B cell (primary cell): ENCODE measurements around the gene SLC44A2. TPM values are rescaled to one million over a fixed set of nuclear protein-coding genes. Genes with fewer than 3 reads are reported as not detected.

Source experiments
- ATAC-seq: fragments of 200-7000 bp; cut with Tn5 transposase; one replicate; pipeline ENCODE4 v1.10.0; 2021; ENCODE audit warnings: low read depth, mild to moderate bottlenecking, moderate number of reproducible peaks, moderate library complexity
- CTCF ChIA-PET: fragments of 350-600 bp; sonication (Branson Sonifier 250); formaldehyde crosslinking; loops from one replicate; lab custom pipeline; 2021; ENCODE audit warnings: antibody characterized with exemption, inconsistent platforms; lab: Charles Lee
- POLR2A ChIA-PET: fragments of 350-600 bp; sonication (Branson Sonifier 250); formaldehyde crosslinking; loops from one replicate; lab custom pipeline; 2021; ENCODE audit warnings: antibody characterized with exemption; lab: Charles Lee
- DNase-seq: peaks from one replicate; pipeline ENCODE4 v3.0.0; 2013
- H2AFZ ChIP-seq: 2 replicates; pipeline ENCODE4 v1.6.1; 2012; ENCODE audit warnings: mild to moderate bottlenecking, low read depth, low read length; ENCODE audit not compliant: insufficient read depth, poor library complexity, severe bottlenecking
- H3K27ac ChIP-seq, 2 donors: 1 replicate in 1 of 2; 2 replicates in 1 of 2; pipeline ENCODE4 v1.5.1; 2012 to 2013; ENCODE audit warnings: low read length in 2 of 2, mild to moderate bottlenecking in 2 of 2, moderate library complexity in 1 of 2
- H3K27me3 ChIP-seq, 4 experiments: fragments of 200-600 bp in 1 of 4; sonication (generic) in 1 of 4; replicated peaks in 1 of 4; 1 replicate in 2 of 4; 2 replicates in 2 of 4; pipeline versions ENCODE4 v1.6.1 to v1.7.0; 2013 to 2016; ENCODE audit warnings: low read length in 3 of 4, mild to moderate bottlenecking in 2 of 4, mixed read lengths in 1 of 4, moderate library complexity in 1 of 4; ENCODE audit not compliant: insufficient read depth in 4 of 4, control insufficient read depth in 3 of 4; ENCODE audit errors: control extremely low read depth in 1 of 4
- H3K36me3 ChIP-seq, 2 experiments: replicated peaks in 1 of 2; 1 replicate in 1 of 2; 2 replicates in 1 of 2; pipeline versions ENCODE4 v1.6.1 to v1.7.1; 2013; ENCODE audit warnings: low read length in 1 of 2; ENCODE audit not compliant: insufficient read depth in 2 of 2, control insufficient read depth in 1 of 2; ENCODE audit errors: control extremely low read depth in 1 of 2, extremely low read depth in 1 of 2
- H3K4me1 ChIP-seq, 2 donors: fragments of 200-600 bp in 1 of 2; sonication (generic) in 1 of 2; 1 replicate in 1 of 2; 2 replicates in 1 of 2; pipeline versions ENCODE4 v1.5.1 to v1.6.1; 2013 to 2017; ENCODE audit warnings: low read length in 2 of 2; ENCODE audit not compliant: control insufficient read depth in 2 of 2, insufficient read depth in 2 of 2
- H3K4me2 ChIP-seq: replicated peaks from 2 replicates; pipeline ENCODE3; 2012; ENCODE audit warnings: mild to moderate bottlenecking, low read depth, low read length; ENCODE audit not compliant: poor library complexity, severe bottlenecking
- H3K4me3 ChIP-seq, 5 experiments: fragments of 200-600 bp in 1 of 5; sonication (generic) in 1 of 5; 1 replicate in 3 of 5; 2 replicates in 2 of 5; pipeline versions ENCODE4 v1.5.1 to v1.7.0; 2011 to 2016; ENCODE audit warnings: low read length in 4 of 5, mild to moderate bottlenecking in 4 of 5, low read depth in 2 of 5, control low read depth in 1 of 5, moderate library complexity in 1 of 5; ENCODE audit not compliant: insufficient read depth in 1 of 5; ENCODE audit errors: control extremely low read depth in 1 of 5, extremely low read depth in 1 of 5
- H3K79me2 ChIP-seq: fragments of 200-600 bp; sonication (generic); one replicate; pipeline ENCODE4 v1.6.0; 2016; ENCODE audit warnings: low read length; ENCODE audit not compliant: control insufficient read depth, insufficient read depth
- H3K9ac ChIP-seq: fragments of 200-600 bp; sonication (generic); 2 replicates; pipeline ENCODE4 v1.6.1; 2017; ENCODE audit warnings: mild to moderate bottlenecking, low read length, moderate library complexity
- H3K9me3 ChIP-seq, 3 donors: one replicate each; pipeline versions ENCODE4 v1.6.1 to v1.7.1; 2013; ENCODE audit warnings: low read length in 2 of 3; ENCODE audit not compliant: control insufficient read depth in 2 of 3, insufficient read depth in 1 of 3; ENCODE audit errors: control extremely low read depth in 1 of 3
- H4K20me1 ChIP-seq: 2 replicates; pipeline ENCODE4 v1.6.0; 2012; ENCODE audit warnings: mild to moderate bottlenecking, low read length; ENCODE audit not compliant: insufficient read depth, control insufficient read depth, poor library complexity, severe bottlenecking
- H3K27ac Mint-ChIP-seq: one replicate; pipeline ENCODE4 v1.8.0; 2021; ENCODE audit warnings: mixed read lengths
- H3K27me3 Mint-ChIP-seq: one replicate; pipeline ENCODE4 v1.8.0; 2021; ENCODE audit warnings: mixed read lengths
- H3K4me1 Mint-ChIP-seq: one replicate; pipeline ENCODE4 v1.8.0; 2021; ENCODE audit warnings: mixed read lengths
- H3K4me3 Mint-ChIP-seq: one replicate; pipeline ENCODE4 v1.8.0; 2021; ENCODE audit warnings: mixed read lengths
- H3K9me3 Mint-ChIP-seq: one replicate; pipeline ENCODE4 v1.8.0; 2022; ENCODE audit warnings: mixed read lengths; ENCODE audit not compliant: insufficient read depth
- CTCF ChIP-seq: fragments of 200-600 bp; IDR thresholded peaks from one replicate; pipeline ENCODE4 v1.8.0; 2022; ENCODE audit warnings: antibody characterized with exemption, mild to moderate bottlenecking
- EZH2 ChIP-seq: IDR thresholded peaks from 2 replicates; pipeline ENCODE4 v1.6.1; 2012; ENCODE audit warnings: borderline replicate concordance, low read depth, mild to moderate bottlenecking, moderate library complexity, low read length; ENCODE audit not compliant: insufficient read depth, poor library complexity, severe bottlenecking
- WGBS: methylation state at CpG from one replicate; pipeline ENCODE4 v1.1.5; 2013; ENCODE audit warnings: missing lambda C conversion rate; ENCODE audit not compliant: insufficient coverage; 5-methylcytosine and 5-hydroxymethylcytosine counted together
- intact Hi-C: fragments of 100-400 bp; cut with micrococcal nuclease; formaldehyde crosslinking; loops from one replicate; pipeline ENCODE4 v1.10.0; 2022
- polyA plus RNA-seq: library from polyadenylated mRNA; depleted of rRNA; stranded (reverse); fragments of >200 nt; gene quantifications from 2 replicates; pipeline ENCODE4 v1.2.3, GENCODE V29; 2012
- total RNA-seq, 2 donors: library from RNA; stranded (reverse); fragments of 120-200 nt in 1 of 2; gene quantifications; 1 replicate in 1 of 2; 2 replicates in 1 of 2; pipeline versions ENCODE4 v1.2.3 to v1.2.4, GENCODE V29; 2013 to 2022

The SLC44A2 gene
- total and polyA plus RNA-seq, 2 donors (not counting 1 experiment from before 2014, with no cell fraction given): 245 to 369 TPM

GRCh38 chr19:10603873-10604459 is 21.4 kb upstream of the SLC44A2 start:
- H3K9ac ChIP-seq: peak overlapping the region; percentile 98
- intact Hi-C loops: loop anchor here (1.0 to 2.0 kb wide), 5 partner anchors 23 to 61 kb away; partner anchors contain the start of gene ATG4D
- TF ChIP-seq CTCF (no peak), EZH2 (no peak)
- peaks cover 26% of the 10 kb centered on the region for H4K20me1 ChIP-seq
- H3K36me3 ChIP-seq: peaks cover 0 to 8% of the 10 kb centered on the region in 2 experiments
- Mint-ChIP-seq H3K9me3 (no peaks in the 10 kb centered on the region), H3K27ac (peak overlapping the region; percentile 99), H3K4me3 (peak overlapping the region; percentile 96), H3K27me3 (no peaks in the 10 kb centered on the region), H3K4me1 (peaks cover 39% of the 10 kb centered on the region)
- peak; percentile 17 for ATAC-seq
- CTCF ChIA-PET: interaction anchor here (0.6 to 5.0 kb wide), 12 partner anchors 9 to 95 kb away, joined by 3 to 81 read pairs (median 4); partner anchors contain the start of gene KRI1
- POLR2A ChIA-PET: interaction anchor here (0.5 to 4.1 kb wide), 26 partner anchors 8 to 781 kb away, joined by 3 to 24 read pairs (median 4); partner anchors contain the start of genes ATG4D, KRI1 and TMED1
- H3K9me3 ChIP-seq: no peaks in the 10 kb centered on the region
- H3K4me3 ChIP-seq: peak overlapping the region; percentile 89 to 100 (median 94)
- no peaks in the 10 kb centered on the region for H3K27me3 ChIP-seq
- H3K4me1 ChIP-seq: peaks cover 30 to 56% of the 10 kb centered on the region in 2 donors
- 2% methylated on average over 4 of the region's 9 CpGs for WGBS
- H3K27ac ChIP-seq: peak overlapping the region; percentile 97 to 99
- H3K79me2 ChIP-seq: peaks cover 64% of the 10 kb centered on the region
- H3K4me2 ChIP-seq: peak overlapping the region; percentile 99
- peak; percentile 85 for DNase-seq
- no peak overlapping the region for H2AFZ ChIP-seq
